OCI-LY7 (cell line): ENCODE measurements around the gene FBN1. TPM values are rescaled to one million over a fixed set of nuclear protein-coding genes. Genes with fewer than 3 reads are reported as not detected.

Experiments used
- BruUV-seq: library from RNA; stranded (reverse); fragments of 400-500 nt; replicated peaks from 2 replicates; lab custom pipeline; 2021; lab: Mats Ljungman, UMichigan
- CTCF ChIA-PET: fragments of 300-600 bp; sonication (Branson Sonifier 250); formaldehyde crosslinking; loops from one replicate; lab custom pipeline; 2022; ENCODE audit warnings: antibody characterized with exemption; ENCODE audit not compliant: unreplicated experiment; lab: Charles Lee
- POLR2A ChIA-PET: fragments of 300-600 bp; sonication (Branson Sonifier 250); formaldehyde crosslinking; loops from one replicate; lab custom pipeline; 2022; ENCODE audit warnings: antibody characterized with exemption; lab: Charles Lee
- DNase-seq: peaks from one replicate; pipeline ENCODE4 v3.0.0-alpha.2; 2015; ENCODE audit warnings: low spot score
- H2AFZ ChIP-seq: fragments of 200-600 bp; sonication (generic), shearing (Covaris generic); 2 replicates; pipeline ENCODE4 v1.6.1; 2014; ENCODE audit warnings: mild to moderate bottlenecking, antibody characterized with exemption, low read length, moderate library complexity
- H3K27ac ChIP-seq: fragments of 200-600 bp; sonication (generic); 2 replicates; pipeline ENCODE4 v1.5.1; 2014; ENCODE audit warnings: mixed run types, low read depth, mild to moderate bottlenecking, moderate library complexity, low read length, inconsistent platforms; ENCODE audit not compliant: poor library complexity, severe bottlenecking
- H3K36me3 ChIP-seq: fragments of 200-600 bp; sonication (generic); 2 replicates; pipeline ENCODE4 v1.6.1; 2014; ENCODE audit warnings: mild to moderate bottlenecking, antibody characterized with exemption, low read length, moderate library complexity, mixed read lengths; ENCODE audit not compliant: insufficient read depth
- H3K4me1 ChIP-seq: fragments of 200-600 bp; sonication (generic); 2 replicates; pipeline ENCODE4 v1.5.1; 2014; ENCODE audit warnings: mild to moderate bottlenecking, low read length; ENCODE audit not compliant: insufficient read depth, poor library complexity, severe bottlenecking
- H3K4me2 ChIP-seq: fragments of 200-600 bp; sonication (generic); 2 replicates; pipeline ENCODE4 v1.6.1; 2014; ENCODE audit warnings: mild to moderate bottlenecking, low read length
- H3K4me3 ChIP-seq: fragments of 200-600 bp; sonication (generic); 2 replicates; pipeline ENCODE4 v1.5.1; 2014; ENCODE audit warnings: mild to moderate bottlenecking, low read depth, low read length; ENCODE audit not compliant: poor library complexity, severe bottlenecking
- H3K79me2 ChIP-seq: fragments of 200-600 bp; sonication (generic); 2 replicates; pipeline ENCODE4 v1.6.1; 2016; ENCODE audit warnings: low read depth, mild to moderate bottlenecking, low read length, moderate library complexity, mixed read lengths; ENCODE audit not compliant: insufficient read depth
- H3K9me2 ChIP-seq: fragments of 200-600 bp; sonication (generic); 2 replicates; pipeline ENCODE4 v1.6.1; 2016; ENCODE audit warnings: mild to moderate bottlenecking, low read length, mixed read lengths; ENCODE audit not compliant: insufficient read depth
- H3K9me3 ChIP-seq: fragments of 200-600 bp; sonication (generic); 2 replicates; pipeline ENCODE4 v1.6.1; 2014; ENCODE audit warnings: mild to moderate bottlenecking, mixed run types, low read length, mixed read lengths
- H4K20me1 ChIP-seq: fragments of 200-600 bp; sonication (generic); 2 replicates; pipeline ENCODE4 v1.6.1; 2014; ENCODE audit warnings: mild to moderate bottlenecking, antibody characterized with exemption, low read length, moderate library complexity, mixed read lengths; ENCODE audit not compliant: insufficient read depth
- CTCF ChIP-seq: fragments of 200-600 bp; sonication (generic); conservative IDR thresholded peaks from 2 replicates; pipeline ENCODE4 v1.5.1; 2014; ENCODE audit warnings: mild to moderate bottlenecking, antibody characterized with exemption, low read length, moderate library complexity, mixed read lengths
- EZH2phosphoT487 ChIP-seq: fragments of 200-600 bp; sonication (generic); IDR thresholded peaks from 2 replicates; pipeline ENCODE4 v1.6.1; 2018; ENCODE audit warnings: low read depth, borderline replicate concordance, mild to moderate bottlenecking, mixed run types, antibody characterized with exemption, low read length, moderate library complexity, mixed read lengths
- intact Hi-C: fragments of 100-400 bp; cut with micrococcal nuclease; formaldehyde crosslinking; loops from one replicate; pipeline ENCODE4 v1.10.0; 2022; ENCODE audit not compliant: unreplicated experiment
- total RNA-seq, 2 experiments: library from RNA; depleted of rRNA in 1 of 2; stranded (reverse); fragments of >200 nt in 1 of 2; shearing (Covaris generic) in 1 of 2; gene quantifications; 2 replicates each; pipeline ENCODE4 v1.2.3, GENCODE V29; 2014 to 2022

Gene FBN1
- total RNA-seq, 2 experiments from 2014 or later: 0.68 to 1.0 TPM

DNA sequence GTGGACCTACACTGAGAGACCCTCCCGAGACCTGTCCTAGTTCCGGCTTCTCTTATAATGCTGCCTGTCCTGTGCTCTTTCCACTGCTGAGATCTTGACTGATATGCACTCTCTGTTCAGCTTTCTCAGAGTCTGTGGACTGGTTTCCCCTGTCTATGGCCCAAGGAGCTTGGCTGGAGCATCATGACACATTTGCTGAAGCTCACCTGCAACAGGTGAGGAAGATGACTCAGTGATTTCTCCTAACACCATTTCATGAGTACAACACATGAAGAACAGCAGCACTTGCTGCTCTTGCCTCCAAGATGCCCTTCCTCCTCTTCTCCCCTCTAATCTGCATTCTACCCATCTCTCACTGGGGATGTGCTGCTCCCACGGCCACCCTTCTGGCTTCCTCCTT is 222.2 kb downstream of the FBN1 start:
- Histone ChIP-seq H3K9me2 (no peaks in the 10 kb centered on the region), H3K36me3 (no peaks in the 10 kb centered on the region), H4K20me1 (no peaks in the 10 kb centered on the region), H3K4me2 (no peak overlapping the region), H3K9me3 (no peaks in the 10 kb centered on the region), H3K4me1 (no peaks in the 10 kb centered on the region), H2AFZ (no peak overlapping the region), H3K4me3 (no peak overlapping the region), H3K79me2 (no peaks in the 10 kb centered on the region), H3K27ac (no peak overlapping the region)
- POLR2A ChIA-PET: interaction anchor here (1.2 kb wide), 2 partner anchors 15 to 30 kb away, joined by 3 to 5 read pairs; no protein-coding TSS in a partner anchor
- CTCF ChIA-PET: no interaction called here
- intact Hi-C loops: no loop called here
- no peak for TF ChIP-seq CTCF
- no peak for TF ChIP-seq EZH2phosphoT487
- no peak for DNase-seq
- no TSS peak for BruUV-seq

GRCh38 chr15:48422401-48422800 is 223.1 kb downstream of the FBN1 start:
- Histone ChIP-seq H3K4me2 (no peak overlapping the region), H3K9me3 (no peaks in the 10 kb centered on the region), H3K27ac (no peak overlapping the region), H3K9me2 (no peaks in the 10 kb centered on the region), H2AFZ (no peak overlapping the region), H3K79me2 (no peaks in the 10 kb centered on the region), H3K4me1 (no peaks in the 10 kb centered on the region), H3K36me3 (no peaks in the 10 kb centered on the region), H4K20me1 (no peaks in the 10 kb centered on the region), H3K4me3 (no peak overlapping the region)
- no peak for TF ChIP-seq CTCF
- no peak for TF ChIP-seq EZH2phosphoT487
- intact Hi-C loops: no loop called here
- BruUV-seq: no TSS peak
- DNase-seq: no peak
- ChIA-PET CTCF (no interaction called here), POLR2A (interaction anchor here (1.2 kb wide), 2 partner anchors 16 to 29 kb away, joined by 3 to 5 read pairs; no protein-coding TSS in a partner anchor)

GRCh38 chr15:48421362-48421761 is 224.1 kb downstream of the FBN1 start:
- BruUV-seq: no TSS peak
- no peak overlapping the region for H2AFZ ChIP-seq
- POLR2A ChIA-PET: interaction anchor here (0.7 kb wide), 1 partner anchor 47 kb away, joined by 3 read pairs; no protein-coding TSS in a partner anchor
- H4K20me1 ChIP-seq: no peaks in the 10 kb centered on the region
- intact Hi-C loops: no loop called here
- H3K9me3 ChIP-seq: no peaks in the 10 kb centered on the region
- no peak overlapping the region for H3K4me2 ChIP-seq
- no peaks in the 10 kb centered on the region for H3K79me2 ChIP-seq
- H3K36me3 ChIP-seq: no peaks in the 10 kb centered on the region
- DNase-seq: no peak
- H3K27ac ChIP-seq: no peak overlapping the region
- TF ChIP-seq CTCF (no peak), EZH2phosphoT487 (no peak)
- H3K9me2 ChIP-seq: no peaks in the 10 kb centered on the region
- CTCF ChIA-PET: no interaction called here
- no peak overlapping the region for H3K4me3 ChIP-seq
- H3K4me1 ChIP-seq: no peaks in the 10 kb centered on the region
